Effector memory CD4-positive, alpha-beta T cell (primary cell): ENCODE results near the gene OAT.

Experiments used
- DNase-seq, 3 donors: peaks; one replicate each; pipeline ENCODE4 v3.0.0-alpha.2; 2020
- H3K27ac ChIP-seq: 2 replicates; pipeline ENCODE4 v1.7.0; 2013; ENCODE audit warnings: mild to moderate bottlenecking, low read length, moderate library complexity; ENCODE audit not compliant: insufficient read depth, poor library complexity, severe bottlenecking
- H3K27me3 ChIP-seq: replicated peaks from 2 replicates; pipeline ENCODE4 v1.7.0; 2013; ENCODE audit warnings: mild to moderate bottlenecking, low read length; ENCODE audit not compliant: insufficient read depth, control insufficient read depth, poor library complexity, severe bottlenecking
- H3K36me3 ChIP-seq: 2 replicates; pipeline ENCODE4 v1.7.0; 2013; ENCODE audit warnings: mild to moderate bottlenecking, low read length, moderate library complexity; ENCODE audit not compliant: control insufficient read depth, insufficient read depth
- H3K4me1 ChIP-seq: 2 replicates; pipeline ENCODE4 v1.7.0; 2013; ENCODE audit warnings: low read length, mild to moderate bottlenecking; ENCODE audit not compliant: control insufficient read depth, insufficient read depth, poor library complexity, severe bottlenecking
- H3K4me3 ChIP-seq: 2 replicates; pipeline ENCODE4 v1.7.0; 2013; ENCODE audit warnings: low read length, low read depth, mild to moderate bottlenecking; ENCODE audit not compliant: insufficient read depth, poor library complexity, severe bottlenecking
- H3K9me3 ChIP-seq: 2 replicates; pipeline ENCODE4 v1.7.0; 2013; ENCODE audit warnings: mild to moderate bottlenecking, low read length, moderate library complexity; ENCODE audit not compliant: control insufficient read depth

The OAT gene

GRCh38 chr10:124388823-124389612 is 29.7 kb downstream of the OAT start:
- no peak overlapping the region for H3K27ac ChIP-seq
- H3K4me1 ChIP-seq, result peaks cover 11% of the 10 kb centered on the region

GRCh38 chr10:124388476-124388822 is 30.3 kb downstream of the OAT start:
- Histone ChIP-seq H3K4me1 (peaks cover 11% of the 10 kb centered on the region), H3K4me3 (peak overlapping the region; percentile 56), H3K27ac (no peak overlapping the region), H3K27me3 (no peaks in the 10 kb centered on the region), H3K36me3 (no peaks in the 10 kb centered on the region), H3K9me3 (no peaks in the 10 kb centered on the region)
- DNase-seq, result no peak

More at GRCh38 chr10:124388823-124389612, 29.7 kb downstream of the OAT start:
- Histone ChIP-seq H3K36me3 (no peaks in the 10 kb centered on the region), H3K9me3 (no peaks in the 10 kb centered on the region), H3K4me3 (peak overlapping the region; percentile 56), H3K27me3 (no peaks in the 10 kb centered on the region)
- peak; percentile 83 to 86 (median 85) for DNase-seq

- Histone ChIP-seq H3K4me1 (peaks cover 11% of the 10 kb centered on the region), H3K9me3 (no peaks in the 10 kb centered on the region), H3K27ac (no peak overlapping the region), H3K36me3 (no peaks in the 10 kb centered on the region), H3K27me3 (no peaks in the 10 kb centered on the region), H3K4me3 (no peak overlapping the region)
- DNase-seq, result no peak
Observed at GRCh38 chr10:124387078-124387874, 31.4 kb downstream of the OAT start.

- Histone ChIP-seq H3K4me1 (peaks cover 11% of the 10 kb centered on the region), H3K36me3 (no peaks in the 10 kb centered on the region), H3K4me3 (no peak overlapping the region), H3K9me3 (no peaks in the 10 kb centered on the region), H3K27ac (no peak overlapping the region), H3K27me3 (no peaks in the 10 kb centered on the region)
- DNase-seq, result no peak
Observed at GRCh38 chr10:124386186-124387077, 32.3 kb downstream of the OAT start.

- Histone ChIP-seq H3K27me3 (no peaks in the 10 kb centered on the region), H3K27ac (no peak overlapping the region), H3K4me1 (peaks cover 11% of the 10 kb centered on the region), H3K36me3 (no peaks in the 10 kb centered on the region), H3K9me3 (no peaks in the 10 kb centered on the region), H3K4me3 (no peak overlapping the region)
- no peak for DNase-seq
Observed at GRCh38 chr10:124385627-124386185, 33.0 kb downstream of the OAT start.

DNA sequence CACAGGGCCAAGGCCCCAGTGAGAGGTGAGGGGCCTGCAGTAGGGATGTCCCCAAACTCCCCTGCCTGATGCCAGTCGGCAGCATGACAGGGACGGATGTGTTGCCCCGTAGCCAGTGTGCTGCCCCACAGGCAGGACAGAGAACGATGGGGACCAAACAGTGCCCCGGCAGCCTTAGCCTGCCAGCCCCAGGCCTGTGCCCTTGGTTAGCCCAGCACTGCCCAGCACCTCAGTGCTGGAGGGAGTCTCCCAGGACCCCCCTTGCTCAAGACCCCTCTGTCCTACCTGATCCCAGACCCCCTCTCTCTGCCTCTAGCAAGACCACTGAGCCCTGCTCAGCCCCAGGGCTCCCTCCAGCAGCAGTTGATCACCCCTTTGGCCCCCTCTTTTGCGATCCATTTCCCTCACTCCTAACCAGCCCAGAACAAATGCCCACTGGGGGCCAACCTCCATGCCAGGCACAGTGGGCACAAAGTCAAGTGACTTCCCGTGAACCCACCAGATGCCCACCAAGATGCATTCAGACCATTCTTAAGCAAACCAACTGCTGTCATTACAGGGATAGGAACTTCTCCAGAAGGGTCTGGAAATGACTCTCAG is 34.0 kb downstream of the OAT start:
- no peak overlapping the region for H3K27ac ChIP-seq
- H3K4me1 ChIP-seq, result peaks cover 11% of the 10 kb centered on the region
- peaks cover 5% of the 10 kb centered on the region for H3K27me3 ChIP-seq
- H3K4me3 ChIP-seq, result no peak overlapping the region
- H3K36me3 ChIP-seq, result no peaks in the 10 kb centered on the region
- no peak for DNase-seq
- H3K9me3 ChIP-seq, result no peaks in the 10 kb centered on the region

- H3K9me3 ChIP-seq, result no peaks in the 10 kb centered on the region
- DNase-seq, result no peak
- H3K4me1 ChIP-seq, result peaks cover 6% of the 10 kb centered on the region
- H3K27me3 ChIP-seq, result peaks cover 5% of the 10 kb centered on the region
- no peaks in the 10 kb centered on the region for H3K36me3 ChIP-seq
- H3K27ac ChIP-seq, result no peak overlapping the region
- H3K4me3 ChIP-seq, result no peak overlapping the region
Observed at GRCh38 chr10:124384172-124384571, 34.6 kb downstream of the OAT start.

DNA sequence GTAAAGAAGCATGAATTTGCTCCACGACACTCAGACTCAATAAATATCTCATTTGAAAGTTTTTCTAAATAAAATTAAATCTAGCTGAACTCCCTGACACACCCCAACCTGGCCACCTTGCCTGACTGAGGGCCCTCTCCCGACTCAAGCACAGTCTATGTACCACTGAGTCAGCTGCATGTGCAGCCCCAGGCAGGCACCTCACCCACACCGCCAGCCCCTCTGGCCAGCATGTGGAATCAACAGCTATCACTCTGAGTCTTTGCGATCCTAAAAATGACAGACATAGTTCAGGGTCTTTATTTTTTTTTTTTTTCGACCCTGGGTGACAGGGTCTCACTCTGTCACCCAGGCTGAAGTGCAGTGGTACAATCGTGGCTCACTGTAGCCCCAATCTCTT is 35.2 kb downstream of the OAT start:
- Histone ChIP-seq H3K36me3 (no peaks in the 10 kb centered on the region), H3K4me1 (peaks cover 2% of the 10 kb centered on the region), H3K4me3 (no peak overlapping the region), H3K9me3 (no peaks in the 10 kb centered on the region), H3K27ac (no peak overlapping the region), H3K27me3 (peaks cover 5% of the 10 kb centered on the region)
- DNase-seq, result no peak

- H3K4me1 ChIP-seq, result no peaks in the 10 kb centered on the region
- DNase-seq, result no peak
- no peaks in the 10 kb centered on the region for H3K36me3 ChIP-seq
- no peak overlapping the region for H3K4me3 ChIP-seq
- no peaks in the 10 kb centered on the region for H3K9me3 ChIP-seq
- H3K27me3 ChIP-seq, result peaks cover 5% of the 10 kb centered on the region
- H3K27ac ChIP-seq, result no peak overlapping the region
Observed at GRCh38 chr10:124381011-124381611, 37.6 kb downstream of the OAT start.
